GM10847 (cell line): ENCODE data around the gene GCLC.

ENCODE experiments used
- POLR2A ChIP-seq: IDR thresholded peaks from 2 replicates; pipeline ENCODE4 v1.6.1; 2011; ENCODE audit not compliant: insufficient read length; ENCODE audit errors: extremely low read depth

The GCLC gene

GRCh38 chr6:53567701-53568100, 22.8 kb upstream of the GCLC start:
- TF ChIP-seq POLR2A: no peak

- TF ChIP-seq POLR2A: no peak
Measured at GRCh38 chr6:53566755-53567154, 21.9 kb upstream of the GCLC start.

DNA sequence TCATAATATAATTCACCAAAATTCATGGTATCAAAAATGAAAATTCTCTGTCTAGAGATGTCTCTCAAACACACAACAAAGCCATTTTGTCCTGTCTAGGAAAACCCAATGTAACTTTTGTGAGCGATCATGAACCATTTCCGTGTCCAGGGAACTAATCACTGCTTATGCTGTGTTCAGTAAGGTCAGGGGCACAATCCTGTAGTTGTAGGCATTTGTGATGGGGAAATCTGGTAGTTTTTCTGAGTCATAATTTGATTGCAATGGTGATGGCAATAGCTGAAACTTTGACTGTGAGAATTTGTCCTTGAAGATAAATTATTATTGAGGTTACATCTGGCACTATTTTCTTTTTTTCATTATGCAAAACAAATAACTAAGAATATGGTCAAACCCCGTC, 21.0 kb upstream of the GCLC start:
- TF ChIP-seq POLR2A: no peak

GRCh38 chr6:53564401-53565065, 19.6 kb upstream of the GCLC start:
- no peak for TF ChIP-seq POLR2A

DNA sequence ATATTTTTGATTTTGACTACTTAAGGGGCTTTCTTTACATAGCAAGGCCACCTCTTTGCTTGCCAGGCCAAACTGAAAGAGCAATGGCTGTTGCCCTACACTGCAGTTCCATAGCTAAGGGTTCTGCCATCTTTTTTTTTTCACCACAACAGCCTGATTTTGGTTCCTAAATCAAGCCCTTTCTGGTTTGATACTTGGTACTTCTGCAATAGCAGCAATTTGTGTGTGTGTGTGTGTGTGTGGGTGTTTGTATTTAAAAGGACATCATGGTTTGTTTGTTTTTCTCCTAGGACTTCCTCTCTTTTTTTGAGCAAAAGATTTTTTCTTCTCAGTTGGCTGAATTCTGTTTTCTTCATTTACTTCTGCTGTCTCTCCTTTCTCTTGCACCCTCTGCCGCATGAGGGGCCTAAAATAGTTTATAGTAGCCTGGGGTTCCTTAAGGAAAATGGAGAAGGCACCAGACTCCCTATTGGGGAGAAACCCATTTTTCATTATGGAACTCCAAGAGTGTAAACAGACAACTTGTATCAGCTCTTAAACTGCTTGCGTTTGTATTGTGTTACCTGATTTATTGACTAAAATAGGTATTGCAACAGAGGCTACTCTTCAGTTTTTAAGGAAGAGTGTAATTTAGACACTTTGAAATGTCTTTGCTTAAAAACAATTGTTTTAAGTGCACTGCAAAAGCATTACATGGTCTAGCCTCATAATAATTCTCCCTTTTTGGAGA, 12.2 kb upstream of the GCLC start:
- TF ChIP-seq POLR2A: no peak

- TF ChIP-seq POLR2A: peak; percentile 35
Measured at GRCh38 chr6:53547811-53548496, 3.1 kb upstream of the GCLC start.

DNA sequence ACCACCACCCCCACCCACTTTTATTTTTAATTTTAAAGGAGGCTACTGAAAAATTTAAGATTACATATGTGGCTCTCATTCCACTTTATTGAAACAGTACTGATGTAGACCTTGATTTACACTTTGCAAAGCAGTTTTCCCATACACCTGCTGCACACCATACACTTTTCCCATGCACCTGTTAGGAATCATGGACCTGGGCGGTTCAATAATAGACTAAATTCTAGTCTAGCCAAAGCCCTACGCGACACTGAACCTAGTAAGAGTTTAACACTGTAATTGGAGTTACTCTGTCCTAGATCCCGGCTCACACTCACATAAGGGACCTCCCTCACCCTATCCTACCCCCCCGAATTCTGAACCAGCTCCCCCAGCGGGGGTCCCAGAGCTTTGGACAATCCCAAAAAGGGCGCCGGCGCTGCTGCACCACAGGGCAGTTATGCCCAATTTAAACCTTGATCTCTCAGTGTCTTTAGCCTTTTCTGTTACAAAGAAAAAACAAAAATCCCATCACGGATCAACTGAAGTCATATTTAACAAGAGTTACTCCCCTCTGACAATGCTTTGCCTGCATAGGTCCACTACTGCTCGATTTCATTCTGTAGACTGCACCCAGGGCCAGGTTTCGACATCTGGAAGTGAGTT, 2.4 kb upstream of the GCLC start:
- no peak for TF ChIP-seq POLR2A

DNA sequence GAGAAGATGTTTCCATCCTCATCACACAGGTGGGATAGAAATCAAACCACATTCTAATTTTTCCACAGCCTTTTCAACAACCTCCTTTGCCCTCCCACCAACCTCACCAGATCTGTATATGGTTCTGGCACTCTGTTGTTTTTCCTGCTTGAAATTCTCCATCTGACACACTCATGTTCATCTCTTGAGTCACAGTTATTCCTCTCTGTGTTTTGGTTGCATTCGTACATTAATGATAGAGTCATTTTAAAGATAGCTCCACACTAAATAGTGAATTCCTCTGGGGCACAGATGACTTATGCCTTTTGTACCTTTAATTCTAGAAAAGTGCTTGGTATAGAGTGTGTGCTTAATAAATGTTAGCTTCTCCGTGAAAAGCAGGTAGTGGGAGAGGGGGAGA, 1.4 kb upstream of the GCLC start:
- TF ChIP-seq POLR2A: no peak

DNA sequence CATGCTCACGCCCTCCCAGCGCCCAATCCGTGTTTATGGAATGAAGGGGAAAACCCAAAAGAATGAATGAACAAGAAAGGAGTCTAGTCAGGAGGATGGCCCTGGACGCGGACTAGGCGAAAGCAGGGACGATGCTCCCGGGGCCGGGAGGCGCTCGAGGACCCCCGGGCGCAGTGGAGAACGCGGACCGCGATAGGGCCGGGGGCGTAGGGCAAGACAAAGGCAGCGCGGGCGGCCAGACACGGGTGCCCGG, 758 bp downstream of the GCLC start:
- TF ChIP-seq POLR2A: no peak

DNA sequence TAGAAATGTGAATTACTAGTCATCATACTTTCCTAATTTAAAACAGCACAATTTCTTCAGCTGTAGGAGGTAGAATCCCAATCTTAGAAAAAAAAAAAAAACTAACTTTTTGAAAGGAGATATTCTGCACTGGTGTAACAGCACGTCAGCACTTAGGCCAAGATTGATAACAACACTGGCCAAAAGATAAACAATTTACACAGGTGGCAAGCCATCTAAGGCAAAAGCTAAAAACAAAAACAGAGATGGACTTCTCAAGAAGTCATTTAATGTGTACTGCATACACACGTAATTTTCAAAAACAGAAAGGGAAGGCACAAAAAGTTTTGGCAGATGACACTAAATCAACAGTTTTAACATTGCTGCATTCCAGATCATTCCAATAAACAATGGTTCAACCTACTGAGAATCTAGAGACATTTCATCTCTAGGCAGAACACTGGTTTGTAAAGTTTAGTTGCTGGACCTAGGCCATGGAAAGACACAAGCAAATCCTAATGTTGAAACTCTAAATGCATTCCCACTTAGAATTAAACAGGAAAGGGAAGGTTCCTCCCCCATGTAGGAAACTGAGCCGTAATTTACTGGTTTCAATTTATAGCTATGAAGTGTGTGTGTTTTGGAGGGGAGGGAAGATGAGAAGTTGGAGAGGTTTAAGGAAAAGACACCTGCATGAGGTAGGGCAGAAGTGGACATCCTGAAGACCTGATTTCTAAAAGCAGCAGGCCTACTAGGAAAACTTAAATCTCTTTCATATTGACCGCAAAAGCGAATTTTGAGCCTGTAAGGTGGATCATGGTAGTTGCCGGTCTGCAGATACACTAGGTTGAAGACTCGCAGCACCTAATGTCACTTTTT, 1.3 kb downstream of the GCLC start:
- no peak for TF ChIP-seq POLR2A

DNA sequence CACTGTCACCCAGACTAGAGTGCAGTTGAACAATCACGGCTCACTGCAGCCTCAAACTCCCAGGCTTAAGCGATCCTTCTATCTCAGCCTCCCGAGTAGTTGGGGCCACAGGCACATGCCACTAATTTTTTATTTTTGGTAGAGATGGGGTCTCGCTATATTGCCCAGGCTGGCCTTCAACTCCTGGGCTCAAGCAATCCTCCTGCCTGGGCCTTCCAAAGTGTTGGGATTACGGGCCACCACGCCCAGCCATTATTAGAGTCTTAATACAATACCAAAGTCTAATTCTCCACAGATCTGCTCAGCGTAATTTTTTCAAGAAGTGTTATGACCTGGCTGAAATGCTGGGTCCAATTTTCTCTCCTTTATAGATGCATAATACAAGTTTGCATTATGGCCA, 3.0 kb downstream of the GCLC start:
- no peak for TF ChIP-seq POLR2A

- TF ChIP-seq POLR2A: no peak
Measured at GRCh38 chr6:53540129-53540692, 4.7 kb downstream of the GCLC start.

- TF ChIP-seq POLR2A: no peak
Measured at GRCh38 chr6:53539561-53539960, 5.3 kb downstream of the GCLC start.

DNA sequence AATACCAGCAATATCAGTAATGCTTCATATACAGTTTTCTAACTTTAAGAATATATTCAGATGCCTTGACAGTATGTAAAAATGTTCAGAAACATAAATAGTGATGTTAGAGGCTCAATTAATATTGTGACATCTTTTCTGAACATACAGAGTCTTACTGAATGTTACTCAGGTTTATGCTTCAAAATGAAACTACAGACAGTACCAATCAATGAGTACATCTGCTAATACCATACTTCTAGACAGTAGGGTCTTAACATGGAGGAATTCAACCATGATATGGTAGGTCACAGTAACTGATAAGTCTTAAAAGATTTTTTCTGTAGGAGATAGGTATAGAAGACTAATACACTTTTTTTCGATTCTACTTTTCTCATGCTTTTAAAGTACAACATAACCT, 8.3 kb downstream of the GCLC start:
- TF ChIP-seq POLR2A: no peak

DNA sequence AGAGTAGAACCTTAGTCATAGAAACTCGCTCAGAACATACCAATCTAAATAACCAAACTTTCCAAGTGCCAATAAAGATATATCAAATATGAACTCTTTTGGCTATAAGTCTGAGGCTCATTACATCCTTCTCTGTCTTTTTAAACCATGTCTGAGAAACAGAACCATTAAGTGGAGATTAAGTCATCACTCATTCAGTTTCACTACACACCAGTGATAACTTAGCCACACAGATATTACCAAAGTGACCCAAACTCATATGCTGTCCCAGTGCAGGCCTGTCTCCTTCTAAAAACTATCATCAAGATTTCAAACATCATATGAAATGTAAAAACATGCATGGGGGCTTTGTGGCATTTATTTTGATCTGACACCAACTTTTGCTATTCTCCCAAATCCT, 12.0 kb downstream of the GCLC start:
- TF ChIP-seq POLR2A: no peak
